MM.1S (cell line): Measurements from ENCODE around the gene ZNF708.
"Not testable (repeated sequence)": the region's sequence is repeated elsewhere in the genome, so short reads cannot be mapped to it uniquely, and the experiment has no call there.

ENCODE experiments used
- CTCF ChIP-seq: fragments of 300-600 bp; sonication (generic); IDR thresholded peaks from 2 replicates; pipeline ENCODE4 v1.5.1; 2016; ENCODE audit warnings: antibody characterized with exemption, low read length, mixed read lengths
- EZH2 ChIP-seq: fragments of 300-600 bp; sonication (generic); optimal IDR thresholded peaks from 2 replicates; pipeline ENCODE3; 2017; ENCODE audit warnings: low read depth, mild to moderate bottlenecking, antibody characterized with exemption, low read length, mixed read lengths
- EZH2phosphoT487 ChIP-seq: fragments of 300-600 bp; sonication (generic); IDR thresholded peaks from 2 replicates; pipeline ENCODE4 v1.6.1; 2018; ENCODE audit warnings: antibody characterized with exemption, low read length

GRCh38 chr19:21344841-21345240, 15.6 kb upstream of the ZNF708 start:
- not testable (repeated sequence) for TF ChIP-seq CTCF, EZH2, EZH2phosphoT487
